ENCODE measurements around the gene PGAM5. TPM values are rescaled to one million over a fixed set of nuclear protein-coding genes. Genes with fewer than 3 reads are reported as not detected.
A peak's percentile ranks its signal among the peaks of the same experiment; 100 is the strongest.

Gene PGAM5
- total and polyA plus RNA-seq, 11 donors, result 20.7 to 46.5 (median 27.6) TPM

- H3K9me3 ChIP-seq, result no peaks in the 10 kb centered on the region
- 69 to 82% (median 71%) methylated on average over 5 of the region's 5 CpGs for WGBS, 4 donors
- ATAC-seq (no peak), DNase-seq (no peak)
- intact Hi-C loops (cut with DNase I), result no loop called here
- H3K4me1 ChIP-seq, result peaks cover 0 to 20% (median 9%) of the 10 kb centered on the region in 12 donors
- H3K27ac ChIP-seq, result no peak overlapping the region
- H3K27me3 ChIP-seq, result no peaks in the 10 kb centered on the region
- H3K4me3 ChIP-seq, result no peak overlapping the region
- TF ChIP-seq CTCF (IDR thresholded peaks at IDR 0.05), result no peak
- TF ChIP-seq POLR2A (IDR thresholded peaks at IDR 0.05), result no peak
- H3K36me3 ChIP-seq, result peaks cover 0 to 2% (median 0%) of the 10 kb centered on the region in 9 donors
Measured at GRCh38 chr12:132685400-132685799, 25.2 kb upstream of the PGAM5 start.

DNA sequence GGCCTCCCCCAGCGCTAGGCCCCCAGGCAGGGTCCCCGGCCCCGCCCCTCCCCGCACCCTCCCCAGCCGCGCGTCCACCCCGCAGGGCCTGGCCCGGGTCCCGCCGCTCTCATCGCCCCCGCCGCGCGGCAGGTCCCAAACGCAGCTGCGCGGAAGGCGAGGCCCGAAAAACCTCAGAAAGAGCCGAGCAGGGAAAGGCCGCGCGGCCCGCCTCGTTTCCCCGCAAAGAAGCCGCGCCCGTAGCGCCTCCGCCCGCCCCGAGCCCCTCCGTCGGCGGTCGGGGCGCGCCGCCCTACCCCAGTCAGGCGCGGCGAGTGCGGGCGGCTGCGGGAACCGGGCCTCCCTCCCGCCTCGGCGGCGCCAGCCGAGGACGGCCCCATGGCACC lies 23.8 kb upstream of the PGAM5 start:
- peak overlapping the region; percentile 62 to 95 (median 76) for H3K4me3 ChIP-seq
- no peaks in the 10 kb centered on the region for H3K27me3 ChIP-seq
- TF ChIP-seq CTCF (IDR thresholded peaks at IDR 0.05) (no peak), POLR2A (IDR thresholded peaks at IDR 0.05) (no peak)
- DNase-seq, result peak in 2 of 5 donors; percentile 32 to 43
- H3K9me3 ChIP-seq, result no peaks in the 10 kb centered on the region
- H3K4me1 ChIP-seq, result peaks cover 0 to 20% (median 9%) of the 10 kb centered on the region in 12 donors
- WGBS, 4 donors, result 0 to 2% (median 1%) methylated on average over 13 to 55 of the region's 55 CpGs
- no peaks in the 10 kb centered on the region for H3K36me3 ChIP-seq
- peak in 2 of 4 donors; percentile 1 to 62 for ATAC-seq
- intact Hi-C loops (cut with DNase I), result no loop called here
- peak overlapping the region in 11 of 12 donors; percentile 25 to 82 (median 70) for H3K27ac ChIP-seq

DNA sequence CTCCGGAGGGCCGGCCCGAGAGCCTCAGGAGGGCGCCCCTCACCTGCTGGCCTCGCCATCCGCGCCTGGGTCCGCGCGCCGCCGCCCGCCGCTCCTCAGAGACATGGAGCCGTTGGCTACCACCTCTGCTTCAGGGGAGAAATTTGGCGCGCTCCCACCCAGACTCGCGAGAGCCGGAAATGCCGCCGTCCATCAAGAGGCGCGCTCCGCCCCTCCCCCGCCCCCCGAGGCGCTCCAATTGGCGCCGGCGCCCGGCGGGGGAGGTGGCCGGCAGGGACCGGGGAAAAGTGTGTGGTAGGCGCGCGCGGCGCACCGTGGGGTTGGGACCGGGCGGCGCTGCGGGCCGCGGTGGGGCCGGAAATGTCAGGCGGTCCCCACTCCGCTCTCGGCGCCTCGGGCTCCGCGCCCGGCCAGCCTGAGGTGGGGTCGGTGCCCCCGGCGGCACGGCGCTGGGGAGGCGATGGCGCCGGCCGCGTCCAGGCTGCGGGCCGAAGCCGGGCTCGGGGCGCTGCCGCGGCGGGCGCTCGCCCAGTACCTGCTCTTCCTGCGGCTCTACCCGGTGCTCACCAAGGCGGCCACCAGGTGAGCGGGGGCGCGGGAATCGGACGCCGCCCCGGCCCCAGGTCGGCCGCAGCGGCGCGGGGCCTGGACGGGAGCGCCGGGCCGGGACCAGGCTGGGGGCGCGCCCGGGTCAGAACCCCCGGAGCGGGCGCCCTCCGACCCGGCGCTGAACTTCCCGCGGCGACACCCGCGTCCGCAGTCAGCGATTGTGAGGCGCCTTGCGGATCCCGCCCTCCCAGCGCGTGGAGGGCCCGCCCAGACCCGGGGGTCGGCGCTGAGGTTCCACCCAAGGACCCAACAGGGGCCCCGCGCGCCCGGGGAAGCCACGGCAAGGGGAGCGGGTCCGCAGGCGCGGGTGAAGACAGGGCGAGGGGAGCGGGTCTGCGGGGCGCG lies 23.2 kb upstream of the PGAM5 start, which contains the start of the genes POLE and PXMP2:
Gene POLE (minus strand): TSS at position 132 of the 954 bp plus-strand sequence. CDS start 27 bp downstream, at position 105.
Gene PXMP2 (plus strand): TSS at position 377 of the 954 bp plus-strand sequence. CDS start 84 bp downstream, at position 461.
- no peaks in the 10 kb centered on the region for H3K27me3 ChIP-seq
- no peaks in the 10 kb centered on the region for H3K36me3 ChIP-seq
- H3K4me3 ChIP-seq, result peak within 1 kb of the TSS; percentile 62 to 95 (median 76)
- intact Hi-C loops (cut with DNase I), result no loop called here
- no peaks in the 10 kb centered on the region for H3K9me3 ChIP-seq
- ATAC-seq, result peak; percentile 97 to 99 (median 99)
- DNase-seq, result peak; percentile 97 to 98 (median 97)
- peak within 1 kb of the TSS in 11 of 12 donors; percentile 25 to 84 (median 71) for H3K27ac ChIP-seq
- TF ChIP-seq CTCF (IDR thresholded peaks at IDR 0.05), result peak in 2 of 12 donors; percentile 4 to 25
- TF ChIP-seq POLR2A (IDR thresholded peaks at IDR 0.05), result peak; percentile 61 to 64
- peaks cover 0 to 20% (median 9%) of the 10 kb centered on the region in 12 donors for H3K4me1 ChIP-seq
- WGBS, 4 donors, result 1 to 3% (median 2%) methylated on average over 27 to 134 of the region's 134 CpGs

DNA sequence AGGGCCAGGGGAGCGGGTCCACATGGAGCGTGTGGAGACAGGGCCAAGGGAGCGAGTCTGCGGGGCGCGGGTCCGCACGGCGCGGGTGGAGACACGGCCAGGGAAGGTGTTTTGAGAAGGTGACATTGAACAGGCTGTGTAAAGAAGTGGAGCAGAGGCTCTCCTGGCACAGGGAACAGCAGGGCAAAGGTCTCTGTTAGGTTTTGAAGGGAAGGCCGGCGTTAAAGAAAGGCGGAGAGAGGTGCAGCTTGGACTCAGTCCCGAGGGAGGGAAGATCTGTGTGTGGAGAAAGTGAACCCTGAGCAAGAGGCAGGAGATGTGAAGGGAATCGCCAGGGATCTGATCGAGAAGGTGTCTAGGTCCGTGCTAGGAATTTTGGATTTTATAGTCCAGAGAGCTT lies 21.4 kb upstream of the PGAM5 start:
- Histone ChIP-seq H3K4me1 (peaks cover 0 to 20% (median 9%) of the 10 kb centered on the region in 12 donors), H3K4me3 (peak overlapping the region in 7 of 12 donors; percentile 4 to 40 (median 23)), H3K27ac (peak overlapping the region in 3 of 12 donors; percentile 20 to 51 (median 23)), H3K9me3 (no peaks in the 10 kb centered on the region), H3K36me3 (no peaks in the 10 kb centered on the region), H3K27me3 (no peaks in the 10 kb centered on the region)
- ATAC-seq (no peak), DNase-seq (no peak)
- WGBS, 4 donors, result 56 to 84% (median 70%) methylated on average over 18 of the region's 18 CpGs
- TF ChIP-seq CTCF (IDR thresholded peaks at IDR 0.05) (no peak), POLR2A (IDR thresholded peaks at IDR 0.05) (no peak)
- intact Hi-C loops (cut with DNase I), result no loop called here

Data from heart left ventricle (tissue), 16 donors.